ENCODE data around the gene HOXC10.
A peak's percentile ranks its signal among the peaks of the same experiment; 100 is the strongest.

HOXC10 gene

DNA sequence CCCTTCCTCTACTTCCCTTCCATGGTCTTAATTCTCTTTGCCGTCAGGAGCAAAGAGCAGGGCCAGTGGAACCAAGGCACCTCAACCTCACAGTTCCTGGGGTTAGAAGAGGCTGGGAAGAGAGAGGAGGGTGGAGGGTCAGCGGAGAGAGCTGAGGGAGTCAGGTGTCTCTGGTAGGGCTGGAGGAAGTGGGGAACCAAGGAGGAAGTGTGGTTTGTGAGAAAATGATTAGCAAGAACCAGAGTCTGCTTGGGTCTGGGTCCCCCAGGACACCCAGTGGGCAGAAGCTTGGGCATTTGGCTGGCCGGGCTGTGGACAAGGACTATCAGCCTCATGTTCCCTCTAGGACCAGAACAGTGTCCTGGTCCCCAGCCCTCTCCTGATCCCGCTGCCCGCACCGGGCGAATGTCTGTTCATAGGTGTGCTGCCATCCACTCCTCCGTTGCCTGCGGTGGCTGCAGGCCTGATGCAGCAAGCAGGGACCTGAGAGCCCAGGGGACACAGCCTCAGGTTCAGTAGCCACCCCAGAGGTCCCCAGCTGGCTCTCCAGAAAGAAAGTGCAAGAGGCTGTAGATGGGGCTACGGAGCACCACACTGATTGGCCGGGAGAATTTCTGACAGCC lies 27.9 kb upstream of the HOXC10 start:
- no peak overlapping the region for H3K4me3 ChIP-seq (ENCODE audit: low read depth, low read length)
- in situ Hi-C loops (cut with HindIII; ENCODE audit: low pct_ligation_motif_present, low sequenced_read_pairs): no loop called here
- no peak for DNase-seq
- peaks cover 97% of the 10 kb centered on the region for H3K27me3 ChIP-seq (replicated peaks)
- no peak overlapping the region for H3K27ac ChIP-seq
- no peaks in the 10 kb centered on the region for H3K36me3 ChIP-seq (replicated peaks)
- TF ChIP-seq, protein P1, sequence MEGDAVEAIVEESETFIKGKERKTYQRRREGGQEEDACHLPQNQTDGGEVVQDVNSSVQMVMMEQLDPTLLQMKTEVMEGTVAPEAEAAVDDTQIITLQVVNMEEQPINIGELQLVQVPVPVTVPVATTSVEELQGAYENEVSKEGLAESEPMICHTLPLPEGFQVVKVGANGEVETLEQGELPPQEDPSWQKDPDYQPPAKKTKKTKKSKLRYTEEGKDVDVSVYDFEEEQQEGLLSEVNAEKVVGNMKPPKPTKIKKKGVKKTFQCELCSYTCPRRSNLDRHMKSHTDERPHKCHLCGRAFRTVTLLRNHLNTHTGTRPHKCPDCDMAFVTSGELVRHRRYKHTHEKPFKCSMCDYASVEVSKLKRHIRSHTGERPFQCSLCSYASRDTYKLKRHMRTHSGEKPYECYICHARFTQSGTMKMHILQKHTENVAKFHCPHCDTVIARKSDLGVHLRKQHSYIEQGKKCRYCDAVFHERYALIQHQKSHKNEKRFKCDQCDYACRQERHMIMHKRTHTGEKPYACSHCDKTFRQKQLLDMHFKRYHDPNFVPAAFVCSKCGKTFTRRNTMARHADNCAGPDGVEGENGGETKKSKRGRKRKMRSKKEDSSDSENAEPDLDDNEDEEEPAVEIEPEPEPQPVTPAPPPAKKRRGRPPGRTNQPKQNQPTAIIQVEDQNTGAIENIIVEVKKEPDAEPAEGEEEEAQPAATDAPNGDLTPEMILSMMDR (IDR thresholded peaks at IDR 0.05; ENCODE audit: low read depth, low read length, missing control alignments): no peak

DNA sequence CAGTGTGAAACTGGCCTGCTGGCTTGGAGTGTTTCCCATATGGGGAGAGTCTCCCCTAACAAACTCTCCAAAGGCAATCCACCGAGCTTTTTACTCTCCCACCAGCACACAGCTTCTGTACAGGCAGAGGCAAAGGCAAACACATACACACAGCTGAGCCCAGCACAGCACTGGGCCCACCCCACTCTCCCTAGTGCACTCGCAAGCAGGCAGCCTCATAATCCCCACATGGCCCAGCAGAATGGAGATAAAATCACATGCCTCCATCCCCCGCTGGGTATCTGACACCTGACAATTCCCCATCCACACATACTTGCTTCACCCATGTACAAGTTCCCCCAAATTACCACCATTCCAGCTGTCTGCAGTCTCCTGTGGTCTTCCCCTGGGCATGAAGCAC lies 26.8 kb upstream of the HOXC10 start:
- in situ Hi-C loops (cut with HindIII; ENCODE audit: low pct_ligation_motif_present, low sequenced_read_pairs): no loop called here
- TF ChIP-seq, protein P1 (IDR thresholded peaks at IDR 0.05; ENCODE audit: low read depth, low read length, missing control alignments): no peak
- H3K27ac ChIP-seq: no peak overlapping the region
- DNase-seq: no peak
- no peaks in the 10 kb centered on the region for H3K36me3 ChIP-seq (replicated peaks)
- no peak overlapping the region for H3K4me3 ChIP-seq (ENCODE audit: low read depth, low read length)
- peaks cover 97% of the 10 kb centered on the region for H3K27me3 ChIP-seq (replicated peaks)

DNA sequence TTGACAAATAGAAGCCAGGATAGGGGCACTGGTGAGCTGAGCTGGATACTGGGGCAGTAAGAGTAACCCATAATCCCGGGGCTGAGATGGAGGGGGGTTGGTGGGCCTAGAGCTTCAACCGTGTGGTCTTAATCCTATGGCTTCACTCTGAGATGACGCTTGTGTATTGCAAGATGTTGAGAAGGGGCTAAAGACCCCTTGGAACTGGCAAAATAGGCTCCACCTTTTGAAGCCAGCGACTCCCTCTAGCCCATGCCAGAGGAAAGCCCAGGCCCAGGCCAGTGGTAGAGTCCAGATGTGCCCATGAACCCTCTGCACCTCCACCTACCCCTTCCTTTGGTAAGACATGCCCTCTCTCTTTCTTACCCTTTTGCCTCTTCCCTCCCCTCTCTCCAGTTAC lies 25.6 kb upstream of the HOXC10 start:
- no peak for DNase-seq
- Histone ChIP-seq H3K27me3 (replicated peaks) (peaks cover 98% of the 10 kb centered on the region), H3K36me3 (replicated peaks) (no peaks in the 10 kb centered on the region), H3K4me3 (ENCODE audit: low read depth, low read length) (no peak overlapping the region), H3K27ac (no peak overlapping the region)
- in situ Hi-C loops (cut with HindIII; ENCODE audit: low pct_ligation_motif_present, low sequenced_read_pairs): no loop called here
- TF ChIP-seq, protein P1 (IDR thresholded peaks at IDR 0.05; ENCODE audit: low read depth, low read length, missing control alignments): no peak

DNA sequence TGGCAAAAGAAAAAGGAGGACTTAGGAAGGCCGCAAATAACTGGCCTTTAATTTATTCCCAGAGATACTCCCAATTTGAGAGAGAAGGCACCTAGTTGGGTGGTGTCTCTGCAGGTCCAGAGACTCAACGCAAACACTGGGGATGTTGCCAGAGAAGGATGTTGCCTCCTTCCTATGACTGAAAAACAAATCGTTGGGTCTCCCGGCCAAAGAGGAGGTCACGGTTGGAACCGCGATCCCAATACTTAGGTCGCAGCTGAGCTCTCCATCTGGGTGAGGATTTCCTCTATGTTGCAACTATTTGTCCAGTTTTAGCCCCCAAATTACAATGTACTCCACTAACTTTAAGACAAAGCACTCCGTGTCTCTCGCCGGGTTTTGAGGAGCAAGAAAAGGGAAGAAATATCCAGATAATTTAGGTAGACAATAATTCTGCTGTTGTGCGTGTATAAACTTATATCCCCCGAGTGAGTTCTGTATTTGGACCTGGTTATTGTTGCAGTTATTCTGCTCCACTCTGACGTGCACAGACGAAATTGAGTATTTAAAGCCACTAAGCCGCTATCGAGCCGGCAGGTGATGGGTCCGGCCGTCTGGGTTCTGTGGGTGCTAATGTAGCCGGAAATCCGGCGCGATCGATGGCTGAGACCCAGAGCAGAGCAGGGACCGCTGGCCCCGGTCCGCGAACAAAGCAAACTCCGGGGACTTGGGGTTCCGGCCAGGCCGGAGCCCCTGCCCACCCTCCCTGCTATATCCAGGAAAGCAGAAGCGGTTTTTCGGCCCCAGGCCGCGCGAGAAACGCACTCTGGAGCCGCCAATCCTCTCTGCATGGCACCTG lies 24.5 kb upstream of the HOXC10 start:
- Histone ChIP-seq H3K27me3 (replicated peaks) (peaks cover 98% of the 10 kb centered on the region), H3K4me3 (ENCODE audit: low read depth, low read length) (no peak overlapping the region)
- TF ChIP-seq, protein P1 (IDR thresholded peaks at IDR 0.05; ENCODE audit: low read depth, low read length, missing control alignments): no peak

DNA sequence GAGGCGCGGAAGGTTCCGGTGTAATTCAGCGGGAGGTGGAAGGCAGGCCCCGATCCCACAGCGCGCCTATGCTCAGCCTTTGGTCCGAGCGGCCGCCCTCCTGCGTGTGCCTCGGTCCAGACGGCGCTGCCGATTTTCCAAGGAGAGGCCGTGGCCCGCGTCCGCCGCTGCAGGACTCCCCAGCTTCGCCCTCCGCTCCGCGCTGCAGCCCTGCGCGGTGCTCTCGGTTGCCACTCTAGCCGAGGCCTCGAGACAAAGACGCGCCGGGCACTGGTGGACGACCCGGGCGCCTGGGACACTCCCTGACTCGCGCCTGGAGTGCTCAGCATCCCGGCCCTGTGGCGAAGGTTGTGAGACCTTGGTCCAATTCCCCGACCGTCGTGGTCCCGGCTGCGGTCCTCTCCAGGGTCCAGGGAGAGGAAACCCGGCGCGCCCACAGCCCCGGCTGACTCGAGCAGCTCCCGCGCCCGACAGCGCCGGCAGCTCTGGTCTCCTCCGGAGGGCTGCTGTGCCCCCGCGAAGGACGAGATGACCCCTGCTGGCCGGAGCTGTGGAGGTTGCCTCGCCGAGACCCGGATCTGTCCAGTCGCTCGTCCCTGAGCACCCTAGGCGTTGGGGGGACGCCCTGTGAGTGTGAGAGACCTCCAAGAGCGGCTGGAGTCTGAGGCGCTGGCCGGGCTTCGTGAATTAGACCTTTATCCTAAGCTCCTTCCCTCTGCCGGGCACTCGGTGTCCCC lies 23.8 kb upstream of the HOXC10 start:
- no peak overlapping the region for H3K27ac ChIP-seq
- H3K36me3 ChIP-seq (replicated peaks): no peaks in the 10 kb centered on the region
- in situ Hi-C loops (cut with HindIII; ENCODE audit: low pct_ligation_motif_present, low sequenced_read_pairs): no loop called here
- TF ChIP-seq, protein P1 (IDR thresholded peaks at IDR 0.05; ENCODE audit: low read depth, low read length, missing control alignments): peak; percentile 18
- no peak for DNase-seq
- H3K27me3 ChIP-seq (replicated peaks): peaks cover 98% of the 10 kb centered on the region
- H3K4me3 ChIP-seq (ENCODE audit: low read depth, low read length): no peak overlapping the region

More for the DNA sequence above, 24.5 kb upstream of the HOXC10 start:
- in situ Hi-C loops (cut with HindIII; ENCODE audit: low pct_ligation_motif_present, low sequenced_read_pairs): no loop called here
- Histone ChIP-seq H3K27ac (no peak overlapping the region), H3K36me3 (replicated peaks) (no peaks in the 10 kb centered on the region)
- DNase-seq: no peak
